HepG2 (cell line): ENCODE data around the gene MPZ. TPM values are rescaled to one million over a fixed set of nuclear protein-coding genes. Genes with fewer than 3 reads are reported as not detected.

ENCODE experiments used
- AGO2 ChIP-seq: fragments of 200-400 bp; formaldehyde crosslinking; optimal IDR thresholded peaks from 2 replicates; pipeline ENCODE3; 2017; ENCODE audit warnings: mild to moderate bottlenecking, low read depth, low read length, moderate library complexity
- ATF7 ChIP-seq, 2 experiments: fragments of 450-650 bp in 1 of 2; sonication (generic) in 1 of 2; formaldehyde crosslinking in 1 of 2; IDR thresholded peaks; 2 replicates each; pipeline versions ENCODE4 v1.4.0 to v1.6.1; 2016 to 2020; ENCODE audit warnings: antibody characterized with exemption in 1 of 2, mild to moderate bottlenecking in 1 of 2, missing genetic modification reagents in 1 of 2
- ERF ChIP-seq: IDR thresholded peaks from 2 replicates; pipeline ENCODE4 v1.6.1; 2018; ENCODE audit warnings: missing biosample characterization, missing genetic modification reagents
- EZH2 ChIP-seq: conservative IDR thresholded peaks from 2 replicates; pipeline ENCODE4 v1.6.1; 2012; ENCODE audit warnings: mild to moderate bottlenecking, low read depth, low read length, moderate library complexity
- FOSL2 ChIP-seq: sonication (generic); formaldehyde crosslinking; IDR thresholded peaks from 2 replicates; pipeline ENCODE4 v1.4.0; 2020; ENCODE audit warnings: missing genetic modification reagents
- FOXK2 ChIP-seq: fragments of 450-650 bp; IDR thresholded peaks from 2 replicates; pipeline ENCODE4 v1.6.1; 2016
- HES4 ChIP-seq: sonication (generic); formaldehyde crosslinking; IDR thresholded peaks from 2 replicates; pipeline ENCODE4 v1.9.0; 2021; ENCODE audit warnings: mild to moderate bottlenecking, missing genetic modification reagents, borderline replicate concordance
- HMG20B ChIP-seq: conservative IDR thresholded peaks from 2 replicates; pipeline ENCODE4 v1.6.1; 2016; ENCODE audit warnings: missing genetic modification reagents, missing compliant biosample characterization
- NFE2 ChIP-seq: sonication (generic); formaldehyde crosslinking; IDR thresholded peaks from 2 replicates; pipeline ENCODE4 v1.4.0; 2020; ENCODE audit warnings: missing genetic modification reagents
- ONECUT2 ChIP-seq: sonication (generic); formaldehyde crosslinking; IDR thresholded peaks from 2 replicates; pipeline ENCODE4 v1.4.0; 2020; ENCODE audit warnings: missing genetic modification reagents
- PAWR ChIP-seq: sonication (generic); formaldehyde crosslinking; IDR thresholded peaks from 2 replicates; pipeline ENCODE4 v1.4.0; 2020; ENCODE audit warnings: missing genetic modification reagents, mild to moderate bottlenecking, borderline replicate concordance
- SALL1 ChIP-seq: sonication (generic); formaldehyde crosslinking; IDR thresholded peaks from 2 replicates; pipeline ENCODE4 v1.8.0; 2022; ENCODE audit warnings: mild to moderate bottlenecking, missing genetic modification reagents
- ZBTB8A ChIP-seq: sonication (generic); formaldehyde crosslinking; IDR thresholded peaks from 2 replicates; pipeline ENCODE4 v1.4.0; 2020; ENCODE audit warnings: mild to moderate bottlenecking, low read depth, missing genetic modification reagents, borderline replicate concordance
- ZNF10 ChIP-seq: sonication (generic); formaldehyde crosslinking; IDR thresholded peaks from 2 replicates; pipeline ENCODE4 v1.4.0; 2020; ENCODE audit warnings: mild to moderate bottlenecking, low read depth, missing genetic modification reagents, borderline replicate concordance
- ZNF124 ChIP-seq: sonication (generic); formaldehyde crosslinking; IDR thresholded peaks from 2 replicates; pipeline ENCODE4 v1.4.0; 2020; ENCODE audit warnings: missing genetic modification reagents
- ZNF331 ChIP-seq: sonication (generic); formaldehyde crosslinking; IDR thresholded peaks from 2 replicates; pipeline ENCODE4 v1.4.0; 2020; ENCODE audit warnings: missing genetic modification reagents
- polyA plus RNA-seq, 8 experiments: library from polyadenylated mRNA; depleted of rRNA in 3 of 8; stranded (reverse) in 7 of 8; unstranded in 1 of 8; fragments of >200 nt; fragmentation: Illumina TruSeq in 4 of 8; extraction: Trizol in 4 of 8; gene quantifications; 2 replicates each; pipeline versions ENCODE4 v1.2.1 to v1.2.3, GENCODE V29; 2011 to 2016; ENCODE audit warnings: low read depth in 4 of 8, missing spikeins in 1 of 8, mixed read lengths in 1 of 8; ENCODE audit not compliant: insufficient read depth in 1 of 8
- total RNA-seq, 5 experiments: library from RNA; depleted of rRNA; stranded (reverse); fragments of >200 nt; fragmentation: Illumina TruSeq; extraction: Trizol; gene quantifications; 2 replicates each; pipeline ENCODE4 v1.2.3, GENCODE V29; 2016; ENCODE audit warnings: low read depth in 1 of 5
- TF ChIP-seq, protein P1 (sequence below): sonication (generic); formaldehyde crosslinking; IDR thresholded peaks from 2 replicates; pipeline ENCODE4 v1.5.0; 2020; ENCODE audit warnings: mild to moderate bottlenecking, missing genetic modification reagents, moderate library complexity
- TF ChIP-seq, protein P2 (sequence below): sonication (generic); formaldehyde crosslinking; IDR thresholded peaks from 2 replicates; pipeline ENCODE4 v1.4.0; 2020; ENCODE audit warnings: missing genetic modification reagents, borderline replicate concordance
- TF ChIP-seq, protein P3 (sequence below): sonication (generic); formaldehyde crosslinking; IDR thresholded peaks from 2 replicates; pipeline ENCODE4 v1.5.1; 2020; ENCODE audit warnings: mild to moderate bottlenecking, missing genetic modification reagents, moderate library complexity

The MPZ gene
- total and polyA plus RNA-seq, 2 of the 13 experiments (the other 11 are each of a cell fraction or from before 2014, with no cell fraction given), result 18.3 to 24.6 TPM

DNA sequence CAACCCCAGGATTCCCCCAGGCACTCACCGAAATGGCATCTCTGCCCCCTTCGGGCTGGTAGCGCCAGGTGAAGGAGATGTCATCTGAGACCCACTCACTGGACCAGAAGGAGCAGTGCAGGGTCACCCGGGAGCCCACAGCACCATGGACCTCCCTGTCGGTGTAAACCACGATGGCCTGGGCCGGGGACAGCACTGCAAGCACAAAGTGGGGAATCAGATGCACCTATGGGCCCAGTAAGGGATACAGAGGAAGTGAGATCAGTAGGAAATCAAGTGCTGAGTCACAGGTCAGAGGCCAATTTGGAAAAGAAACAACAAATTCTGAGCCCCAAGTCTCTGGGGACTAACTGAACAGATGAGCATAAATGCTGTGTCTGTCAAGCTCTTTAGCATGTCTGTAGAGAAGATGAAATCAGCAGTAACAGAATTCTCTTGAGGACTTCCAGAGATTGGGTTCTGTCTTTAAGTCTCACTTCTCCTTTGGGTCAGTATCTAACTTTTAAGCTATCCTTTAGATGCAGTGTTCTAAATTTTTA lies 2.5 kb downstream of the MPZ start (continued):
- TF ChIP-seq, protein P1, sequence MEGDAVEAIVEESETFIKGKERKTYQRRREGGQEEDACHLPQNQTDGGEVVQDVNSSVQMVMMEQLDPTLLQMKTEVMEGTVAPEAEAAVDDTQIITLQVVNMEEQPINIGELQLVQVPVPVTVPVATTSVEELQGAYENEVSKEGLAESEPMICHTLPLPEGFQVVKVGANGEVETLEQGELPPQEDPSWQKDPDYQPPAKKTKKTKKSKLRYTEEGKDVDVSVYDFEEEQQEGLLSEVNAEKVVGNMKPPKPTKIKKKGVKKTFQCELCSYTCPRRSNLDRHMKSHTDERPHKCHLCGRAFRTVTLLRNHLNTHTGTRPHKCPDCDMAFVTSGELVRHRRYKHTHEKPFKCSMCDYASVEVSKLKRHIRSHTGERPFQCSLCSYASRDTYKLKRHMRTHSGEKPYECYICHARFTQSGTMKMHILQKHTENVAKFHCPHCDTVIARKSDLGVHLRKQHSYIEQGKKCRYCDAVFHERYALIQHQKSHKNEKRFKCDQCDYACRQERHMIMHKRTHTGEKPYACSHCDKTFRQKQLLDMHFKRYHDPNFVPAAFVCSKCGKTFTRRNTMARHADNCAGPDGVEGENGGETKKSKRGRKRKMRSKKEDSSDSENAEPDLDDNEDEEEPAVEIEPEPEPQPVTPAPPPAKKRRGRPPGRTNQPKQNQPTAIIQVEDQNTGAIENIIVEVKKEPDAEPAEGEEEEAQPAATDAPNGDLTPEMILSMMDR (CRISPR knock-in tag), result no peak
- TF ChIP-seq FOXK2 (no peak), ZNF10 (CRISPR knock-in tag) (no peak), HES4 (CRISPR knock-in tag) (no peak), SALL1 (CRISPR knock-in tag) (no peak), AGO2 (no peak), ATF7 (IDR thresholded peaks at IDR 0.05) (no peak), ATF7 (CRISPR knock-in tag; IDR thresholded peaks at IDR 0.05) (no peak), ZNF124 (CRISPR knock-in tag) (no peak), ERF (CRISPR knock-in tag) (no peak), EZH2 (no peak), ZNF331 (CRISPR knock-in tag) (no peak), PAWR (no peak), ZBTB8A (CRISPR knock-in tag) (no peak), HMG20B (CRISPR knock-in tag) (no peak), ONECUT2 (no peak), FOSL2 (CRISPR knock-in tag) (peak; percentile 80), NFE2 (peak; percentile 66; the same call in 1 of the 2 replicates)
- TF ChIP-seq, protein P2, sequence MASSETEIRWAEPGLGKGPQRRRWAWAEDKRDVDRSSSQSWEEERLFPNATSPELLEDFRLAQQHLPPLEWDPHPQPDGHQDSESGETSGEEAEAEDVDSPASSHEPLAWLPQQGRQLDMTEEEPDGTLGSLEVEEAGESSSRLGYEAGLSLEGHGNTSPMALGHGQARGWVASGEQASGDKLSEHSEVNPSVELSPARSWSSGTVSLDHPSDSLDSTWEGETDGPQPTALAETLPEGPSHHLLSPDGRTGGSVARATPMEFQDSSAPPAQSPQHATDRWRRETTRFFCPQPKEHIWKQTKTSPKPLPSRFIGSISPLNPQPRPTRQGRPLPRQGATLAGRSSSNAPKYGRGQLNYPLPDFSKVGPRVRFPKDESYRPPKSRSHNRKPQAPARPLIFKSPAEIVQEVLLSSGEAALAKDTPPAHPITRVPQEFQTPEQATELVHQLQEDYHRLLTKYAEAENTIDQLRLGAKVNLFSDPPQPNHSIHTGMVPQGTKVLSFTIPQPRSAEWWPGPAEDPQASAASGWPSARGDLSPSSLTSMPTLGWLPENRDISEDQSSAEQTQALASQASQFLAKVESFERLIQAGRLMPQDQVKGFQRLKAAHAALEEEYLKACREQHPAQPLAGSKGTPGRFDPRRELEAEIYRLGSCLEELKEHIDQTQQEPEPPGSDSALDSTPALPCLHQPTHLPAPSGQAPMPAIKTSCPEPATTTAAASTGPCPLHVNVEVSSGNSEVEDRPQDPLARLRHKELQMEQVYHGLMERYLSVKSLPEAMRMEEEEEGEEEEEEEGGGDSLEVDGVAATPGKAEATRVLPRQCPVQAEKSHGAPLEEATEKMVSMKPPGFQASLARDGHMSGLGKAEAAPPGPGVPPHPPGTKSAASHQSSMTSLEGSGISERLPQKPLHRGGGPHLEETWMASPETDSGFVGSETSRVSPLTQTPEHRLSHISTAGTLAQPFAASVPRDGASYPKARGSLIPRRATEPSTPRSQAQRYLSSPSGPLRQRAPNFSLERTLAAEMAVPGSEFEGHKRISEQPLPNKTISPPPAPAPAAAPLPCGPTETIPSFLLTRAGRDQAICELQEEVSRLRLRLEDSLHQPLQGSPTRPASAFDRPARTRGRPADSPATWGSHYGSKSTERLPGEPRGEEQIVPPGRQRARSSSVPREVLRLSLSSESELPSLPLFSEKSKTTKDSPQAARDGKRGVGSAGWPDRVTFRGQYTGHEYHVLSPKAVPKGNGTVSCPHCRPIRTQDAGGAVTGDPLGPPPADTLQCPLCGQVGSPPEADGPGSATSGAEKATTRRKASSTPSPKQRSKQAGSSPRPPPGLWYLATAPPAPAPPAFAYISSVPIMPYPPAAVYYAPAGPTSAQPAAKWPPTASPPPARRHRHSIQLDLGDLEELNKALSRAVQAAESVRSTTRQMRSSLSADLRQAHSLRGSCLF (CRISPR knock-in tag), result no peak
- TF ChIP-seq, protein P3, sequence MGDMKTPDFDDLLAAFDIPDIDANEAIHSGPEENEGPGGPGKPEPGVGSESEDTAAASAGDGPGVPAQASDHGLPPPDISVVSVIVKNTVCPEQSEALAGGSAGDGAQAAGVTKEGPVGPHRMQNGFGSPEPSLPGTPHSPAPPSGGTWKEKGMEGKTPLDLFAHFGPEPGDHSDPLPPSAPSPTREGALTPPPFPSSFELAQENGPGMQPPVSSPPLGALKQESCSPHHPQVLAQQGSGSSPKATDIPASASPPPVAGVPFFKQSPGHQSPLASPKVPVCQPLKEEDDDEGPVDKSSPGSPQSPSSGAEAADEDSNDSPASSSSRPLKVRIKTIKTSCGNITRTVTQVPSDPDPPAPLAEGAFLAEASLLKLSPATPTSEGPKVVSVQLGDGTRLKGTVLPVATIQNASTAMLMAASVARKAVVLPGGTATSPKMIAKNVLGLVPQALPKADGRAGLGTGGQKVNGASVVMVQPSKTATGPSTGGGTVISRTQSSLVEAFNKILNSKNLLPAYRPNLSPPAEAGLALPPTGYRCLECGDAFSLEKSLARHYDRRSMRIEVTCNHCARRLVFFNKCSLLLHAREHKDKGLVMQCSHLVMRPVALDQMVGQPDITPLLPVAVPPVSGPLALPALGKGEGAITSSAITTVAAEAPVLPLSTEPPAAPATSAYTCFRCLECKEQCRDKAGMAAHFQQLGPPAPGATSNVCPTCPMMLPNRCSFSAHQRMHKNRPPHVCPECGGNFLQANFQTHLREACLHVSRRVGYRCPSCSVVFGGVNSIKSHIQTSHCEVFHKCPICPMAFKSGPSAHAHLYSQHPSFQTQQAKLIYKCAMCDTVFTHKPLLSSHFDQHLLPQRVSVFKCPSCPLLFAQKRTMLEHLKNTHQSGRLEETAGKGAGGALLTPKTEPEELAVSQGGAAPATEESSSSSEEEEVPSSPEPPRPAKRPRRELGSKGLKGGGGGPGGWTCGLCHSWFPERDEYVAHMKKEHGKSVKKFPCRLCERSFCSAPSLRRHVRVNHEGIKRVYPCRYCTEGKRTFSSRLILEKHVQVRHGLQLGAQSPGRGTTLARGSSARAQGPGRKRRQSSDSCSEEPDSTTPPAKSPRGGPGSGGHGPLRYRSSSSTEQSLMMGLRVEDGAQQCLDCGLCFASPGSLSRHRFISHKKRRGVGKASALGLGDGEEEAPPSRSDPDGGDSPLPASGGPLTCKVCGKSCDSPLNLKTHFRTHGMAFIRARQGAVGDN (CRISPR knock-in tag), result peak; percentile 55
